ENCODE measurements around the gene SETBP1.

GRCh38 chr18:44743631-44744030, 62.9 kb downstream of the SETBP1 start:
- TF ChIP-seq EZH2 (IDR thresholded peaks at IDR 0.05; ENCODE audit: borderline replicate concordance, low read depth, low read length, poor library complexity, severe bottlenecking), result no peak
- no peak for TF ChIP-seq CTCF (conservative IDR thresholded peaks at IDR 0.05; ENCODE audit: low read depth, low read length)
